Erythroblast (primary cell): ENCODE results near the gene EXOSC2.

Source experiments
- DNase-seq, 2 experiments: peaks; one replicate each; lab custom pipeline; 2025; lab: John Stamatoyannopoulos, UW
- GATA1 ChIP-seq: IDR thresholded peaks from 2 replicates; pipeline ENCODE4 v1.6.1; 2011; ENCODE audit warnings: low read depth, mild to moderate bottlenecking, control low read depth, low read length, moderate library complexity
- POLR2A ChIP-seq: IDR thresholded peaks from 2 replicates; pipeline ENCODE4 v1.6.1; 2011; ENCODE audit warnings: mild to moderate bottlenecking, low read length

EXOSC2 gene, protein sequence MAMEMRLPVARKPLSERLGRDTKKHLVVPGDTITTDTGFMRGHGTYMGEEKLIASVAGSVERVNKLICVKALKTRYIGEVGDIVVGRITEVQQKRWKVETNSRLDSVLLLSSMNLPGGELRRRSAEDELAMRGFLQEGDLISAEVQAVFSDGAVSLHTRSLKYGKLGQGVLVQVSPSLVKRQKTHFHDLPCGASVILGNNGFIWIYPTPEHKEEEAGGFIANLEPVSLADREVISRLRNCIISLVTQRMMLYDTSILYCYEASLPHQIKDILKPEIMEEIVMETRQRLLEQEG

DNA sequence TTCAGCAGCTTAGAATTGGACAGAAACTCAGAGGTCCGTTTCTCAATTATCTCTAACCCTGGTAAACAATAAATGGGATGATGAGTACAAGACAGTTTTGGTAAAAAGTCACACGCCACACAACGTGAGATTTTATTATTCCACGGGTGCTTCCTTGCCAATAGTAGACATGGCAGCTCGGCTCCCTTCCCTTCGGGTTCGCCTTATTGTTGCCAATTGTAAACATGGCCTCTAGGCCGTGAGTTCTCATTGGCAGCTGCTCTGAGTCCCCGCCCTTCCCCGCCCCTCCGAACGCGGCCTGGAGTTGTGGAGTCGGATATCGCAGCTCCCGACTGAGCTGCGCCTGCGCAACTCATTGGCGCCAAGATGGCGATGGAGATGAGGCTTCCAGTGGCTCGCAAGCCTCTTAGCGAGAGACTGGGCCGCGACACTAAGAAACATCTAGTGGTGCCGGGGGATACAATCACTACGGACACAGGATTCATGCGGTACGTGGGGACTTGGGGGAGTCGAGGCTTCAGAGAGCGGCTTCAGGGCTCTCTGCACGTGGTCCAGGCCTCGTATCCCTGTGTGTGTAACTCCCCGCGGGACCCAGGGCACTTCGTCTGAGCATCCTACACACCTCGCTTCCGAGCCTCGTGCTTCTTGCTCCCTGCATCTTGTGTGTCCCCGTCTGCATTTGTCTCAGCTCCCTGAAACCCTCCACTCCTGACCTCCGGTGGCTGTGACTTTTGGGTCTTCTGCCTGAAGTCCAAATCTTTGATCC, at the start of gene EXOSC2:
EXOSC2 (plus strand) TSS at position 355 of the 766 bp plus-strand sequence; CDS start at position 367, 12 bp downstream.
- TF ChIP-seq GATA1 (no peak), POLR2A (peak; percentile 95)
- DNase-seq, result peak; percentile 98 to 99

- TF ChIP-seq GATA1 (no peak), POLR2A (no peak)
- DNase-seq, result no peak
Measured at GRCh38 chr9:130651221-130651620, 42.4 kb upstream of the EXOSC2 start.

DNA sequence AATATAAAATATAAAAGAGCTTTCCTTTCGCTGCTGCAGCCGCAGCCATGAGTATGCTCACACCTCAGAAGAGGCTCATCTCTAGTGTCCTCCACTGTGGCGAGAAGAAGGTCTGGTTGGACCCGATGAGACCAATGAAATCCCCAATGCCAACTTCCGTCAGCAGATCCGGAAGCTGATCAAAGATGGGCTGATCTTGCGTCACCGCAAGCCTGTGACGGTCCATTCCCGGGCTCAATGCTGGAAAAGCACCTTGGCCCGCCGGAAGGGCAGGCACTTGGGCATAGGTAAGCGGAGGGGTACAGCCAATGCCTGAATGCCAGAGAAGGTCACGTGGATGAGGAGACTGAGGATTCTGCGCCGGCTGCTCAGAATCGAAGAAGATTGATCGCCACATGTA, 41.8 kb upstream of the EXOSC2 start:
- no peak for DNase-seq
- no peak for TF ChIP-seq GATA1

DNA sequence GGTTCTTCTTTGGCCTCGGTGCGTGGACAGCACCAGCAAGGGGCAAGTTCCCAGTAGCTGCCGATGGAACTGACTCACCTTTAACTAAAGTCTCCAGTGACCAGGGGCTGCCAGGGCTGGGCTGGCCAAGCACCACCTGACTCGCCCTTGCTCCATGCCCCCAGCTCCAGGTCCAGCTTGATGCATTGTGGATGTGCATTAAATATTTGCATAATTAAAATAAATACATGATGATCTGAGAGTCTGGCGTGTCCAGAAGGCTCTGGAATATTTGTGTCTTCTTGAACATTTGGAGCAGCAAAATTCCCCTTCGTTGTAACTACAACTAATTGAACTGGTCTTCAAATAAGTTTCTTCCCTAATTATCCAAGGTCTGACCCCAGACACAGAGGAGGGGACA, 38.7 kb upstream of the EXOSC2 start:
- TF ChIP-seq POLR2A (no peak), GATA1 (no peak)
- DNase-seq, result no peak

DNA sequence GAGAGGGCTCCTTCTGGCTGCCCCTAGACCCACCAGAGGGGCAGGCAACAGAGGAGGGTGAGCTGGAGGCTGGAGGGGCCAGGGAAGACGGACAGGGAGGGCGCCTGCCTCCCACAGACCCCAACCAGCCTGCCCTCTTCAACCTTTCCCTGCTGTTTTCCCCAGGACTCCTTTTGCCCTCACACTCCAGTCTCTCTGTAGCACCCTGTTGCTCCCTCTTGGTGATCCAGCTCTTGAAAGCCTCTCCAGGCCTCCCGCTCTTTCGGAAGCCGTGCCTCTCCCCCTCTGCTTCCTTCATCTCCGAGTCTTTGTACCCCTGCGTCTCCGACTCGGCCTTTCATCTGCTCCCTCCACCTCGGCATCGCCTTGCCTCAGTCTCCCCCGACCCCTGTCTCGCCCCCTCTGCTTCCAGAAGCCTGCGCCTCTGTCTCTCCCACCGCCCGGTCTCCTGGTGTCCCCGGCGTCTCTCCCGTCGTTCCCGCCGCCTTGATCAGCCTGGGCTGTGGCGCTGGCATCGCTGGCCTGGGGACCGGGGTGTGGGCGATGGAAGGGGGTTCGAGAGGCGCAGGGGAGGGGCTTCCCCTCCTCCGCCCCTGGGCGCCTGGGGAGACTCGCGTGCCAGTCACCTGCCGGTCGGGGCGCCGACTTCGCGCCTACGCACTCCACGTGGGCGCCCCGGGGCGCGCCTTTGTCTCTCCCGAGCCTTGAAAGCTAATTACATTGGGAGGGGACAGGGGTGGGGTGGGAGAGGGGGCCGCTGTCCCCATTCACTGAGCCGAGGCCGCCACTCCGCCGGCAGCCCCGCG, 34.5 kb upstream of the EXOSC2 start:
- TF ChIP-seq POLR2A (no peak), GATA1 (no peak)
- no peak for DNase-seq

DNA sequence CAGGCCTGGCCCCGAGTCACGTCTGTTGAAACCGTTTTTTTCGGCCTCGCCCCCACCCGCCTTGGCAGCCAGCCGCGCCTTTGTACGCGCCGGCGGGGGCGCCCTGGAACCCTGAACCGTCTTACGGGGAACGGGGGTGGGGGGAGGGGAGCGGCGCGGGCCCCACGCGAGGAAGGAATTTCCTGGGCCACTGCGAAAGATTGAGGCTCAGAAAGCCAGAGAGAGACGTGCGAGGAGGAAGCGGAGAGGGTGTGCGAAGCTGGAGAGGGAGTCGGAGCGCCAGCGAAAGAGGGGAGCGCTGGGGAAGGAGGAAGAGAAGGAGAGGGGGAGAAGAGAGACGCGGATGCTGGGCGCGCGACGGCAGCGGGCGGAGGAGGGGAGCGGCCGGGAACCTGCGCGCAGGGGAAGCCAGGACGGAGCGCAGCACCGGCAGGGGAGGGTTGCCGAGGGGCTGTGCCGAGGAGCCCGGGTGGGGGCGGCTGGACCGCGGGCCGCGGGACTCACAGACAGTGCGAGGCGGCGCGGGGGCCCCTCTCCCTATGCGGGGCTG, 33.8 kb upstream of the EXOSC2 start:
- no peak for TF ChIP-seq POLR2A
- no peak for TF ChIP-seq GATA1
- DNase-seq, result no peak

DNA sequence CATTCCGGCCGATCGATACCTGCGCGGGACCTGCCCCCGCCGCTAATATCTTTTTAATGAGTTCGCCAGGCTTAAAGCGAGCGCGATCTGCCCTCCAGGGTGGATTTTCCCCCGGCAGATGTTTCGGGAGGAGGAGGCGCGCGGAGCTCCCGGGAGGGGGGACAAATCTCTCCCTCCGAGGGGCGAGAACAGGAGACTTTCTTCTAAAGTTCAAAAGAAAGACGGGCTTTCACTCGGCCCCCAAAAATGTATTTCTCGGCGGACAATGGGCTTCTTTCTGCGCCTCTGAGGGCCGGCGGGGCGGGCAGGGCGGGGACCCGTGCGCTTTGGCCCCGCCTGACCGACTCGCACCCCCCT, 33.3 kb upstream of the EXOSC2 start:
- DNase-seq, result no peak
- TF ChIP-seq GATA1 (no peak), POLR2A (no peak)

GRCh38 chr9:130660683-130661450, 32.7 kb upstream of the EXOSC2 start:
- TF ChIP-seq GATA1 (no peak), POLR2A (no peak)

GRCh38 chr9:130661451-130662098, 32.0 kb upstream of the EXOSC2 start:
- no peak for TF ChIP-seq GATA1
- TF ChIP-seq POLR2A, result no peak

More at GRCh38 chr9:130660683-130661450, 32.7 kb upstream of the EXOSC2 start:
- DNase-seq, result no peak

GRCh38 chr9:130662099-130662969, 31.2 kb upstream of the EXOSC2 start:
- TF ChIP-seq GATA1 (no peak), POLR2A (no peak)
- no peak for DNase-seq

More at GRCh38 chr9:130661451-130662098, 32.0 kb upstream of the EXOSC2 start:
- no peak for DNase-seq

DNA sequence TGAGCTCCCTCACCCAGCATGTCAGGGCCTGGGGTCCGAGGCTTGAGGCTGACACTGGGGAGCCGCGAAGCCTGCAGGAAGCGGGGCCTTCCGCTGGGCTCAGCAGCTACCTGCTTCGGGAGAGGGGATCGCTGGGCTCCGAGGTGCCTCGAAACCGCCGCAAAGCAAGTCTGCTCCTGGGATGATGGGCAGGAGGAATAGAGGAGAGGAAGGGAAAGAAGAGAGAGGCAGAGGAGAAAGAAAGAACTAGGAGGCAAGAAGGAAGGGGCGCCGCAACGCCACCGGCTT, 30.7 kb upstream of the EXOSC2 start:
- TF ChIP-seq GATA1 (no peak), POLR2A (no peak)
- DNase-seq, result no peak
